ENCODE results near the gene RBM12. TPM values are rescaled to one million over a fixed set of nuclear protein-coding genes. Genes with fewer than 3 reads are reported as not detected.

RBM12 gene
- total and polyA plus RNA-seq, 8 donors: 7.9 to 147 (median 24.2) TPM

DNA sequence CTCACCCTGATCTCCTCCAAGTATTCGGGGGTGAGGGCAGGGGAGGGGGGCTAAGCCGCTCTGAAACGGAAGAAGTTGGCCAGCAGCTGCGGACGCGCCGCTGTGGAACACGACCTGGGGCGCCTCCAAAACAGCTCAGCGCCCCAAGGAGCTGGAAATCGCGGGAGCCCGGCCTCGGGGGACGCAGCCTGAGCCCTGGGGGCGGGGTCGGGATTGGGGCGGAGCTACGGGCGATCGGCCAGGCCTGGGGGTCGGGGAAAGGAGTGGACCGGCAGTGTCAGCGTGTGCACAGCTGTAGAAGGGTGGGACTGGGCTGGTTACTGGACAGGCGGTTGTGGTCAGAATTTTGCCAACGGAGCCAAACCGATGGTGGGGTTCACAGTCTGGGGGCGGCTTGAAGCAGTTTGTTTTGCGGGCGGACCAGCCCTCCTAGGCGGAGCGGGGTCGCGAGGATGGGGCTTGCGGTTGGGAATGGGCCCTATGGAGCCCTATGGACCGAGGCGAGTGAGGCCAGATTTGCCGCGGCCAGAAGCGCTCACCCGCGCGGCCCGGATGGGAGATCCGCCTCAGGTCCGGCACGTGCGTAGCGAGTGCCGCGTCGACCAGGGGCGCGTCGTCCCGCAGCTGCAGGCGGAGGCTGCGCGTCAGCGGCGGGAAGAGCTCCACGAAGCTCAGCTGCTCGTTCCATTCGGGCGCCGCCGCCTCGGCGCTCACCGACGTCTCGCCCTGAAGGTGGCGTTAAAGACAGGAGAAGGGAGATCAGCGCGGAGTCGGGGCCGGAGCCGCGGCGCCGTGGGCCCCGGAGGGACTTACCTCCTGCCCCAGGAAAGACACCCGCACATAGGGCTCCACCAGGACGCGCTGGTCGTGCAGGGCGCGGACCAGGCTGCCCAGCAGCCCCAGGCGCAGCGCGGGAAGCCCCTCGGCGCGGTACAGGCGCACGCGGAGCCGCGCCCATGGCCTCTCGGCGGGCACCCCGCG is 63.4 kb downstream of the RBM12 start:
- Histone ChIP-seq H3K27me3 (peaks cover 0 to 37% (median 12%) of the 10 kb centered on the region in 3 donors), H3K4me3 (peak overlapping the region; percentile 50 to 58 (median 54)), H3K27ac (peak overlapping the region in 3 of 5 donors; percentile 38 to 56 (median 48)), H3K9me3 (no peaks in the 10 kb centered on the region), H3K36me3 (peaks cover 0 to 10% (median 0%) of the 10 kb centered on the region in 4 donors), H3K4me1 (peaks cover 17 to 28% (median 23%) of the 10 kb centered on the region in 4 donors)
- WGBS, 5 donors: 4 to 20% (median 6%) methylated on average over 25 to 103 of the region's 103 CpGs
- peak; percentile 83 to 95 for DNase-seq
- no peak for TF ChIP-seq EP300 (IDR thresholded peaks at IDR 0.05)
- peak; percentile 6 to 74 (median 51) for TF ChIP-seq POLR2AphosphoS5 (IDR thresholded peaks at IDR 0.05)
- TF ChIP-seq POLR2A (IDR thresholded peaks at IDR 0.05): no peak
- TF ChIP-seq, protein P1, sequence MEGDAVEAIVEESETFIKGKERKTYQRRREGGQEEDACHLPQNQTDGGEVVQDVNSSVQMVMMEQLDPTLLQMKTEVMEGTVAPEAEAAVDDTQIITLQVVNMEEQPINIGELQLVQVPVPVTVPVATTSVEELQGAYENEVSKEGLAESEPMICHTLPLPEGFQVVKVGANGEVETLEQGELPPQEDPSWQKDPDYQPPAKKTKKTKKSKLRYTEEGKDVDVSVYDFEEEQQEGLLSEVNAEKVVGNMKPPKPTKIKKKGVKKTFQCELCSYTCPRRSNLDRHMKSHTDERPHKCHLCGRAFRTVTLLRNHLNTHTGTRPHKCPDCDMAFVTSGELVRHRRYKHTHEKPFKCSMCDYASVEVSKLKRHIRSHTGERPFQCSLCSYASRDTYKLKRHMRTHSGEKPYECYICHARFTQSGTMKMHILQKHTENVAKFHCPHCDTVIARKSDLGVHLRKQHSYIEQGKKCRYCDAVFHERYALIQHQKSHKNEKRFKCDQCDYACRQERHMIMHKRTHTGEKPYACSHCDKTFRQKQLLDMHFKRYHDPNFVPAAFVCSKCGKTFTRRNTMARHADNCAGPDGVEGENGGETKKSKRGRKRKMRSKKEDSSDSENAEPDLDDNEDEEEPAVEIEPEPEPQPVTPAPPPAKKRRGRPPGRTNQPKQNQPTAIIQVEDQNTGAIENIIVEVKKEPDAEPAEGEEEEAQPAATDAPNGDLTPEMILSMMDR (IDR thresholded peaks at IDR 0.05): peak in 5 of 7 experiments; percentile 11 to 57 (median 35)
- intact Hi-C loops (cut with DNase I; ENCODE audit: low total_unique reads): no loop called here

GRCh38 chr20:35600176-35600992 is 64.3 kb downstream of the RBM12 start:
- Histone ChIP-seq H3K4me3 (peak overlapping the region; percentile 50 to 58 (median 54)), H3K27me3 (peaks cover 0 to 37% (median 12%) of the 10 kb centered on the region in 3 donors), H3K9me3 (no peaks in the 10 kb centered on the region), H3K27ac (peak overlapping the region in 2 of 5 donors; percentile 48 to 56), H3K36me3 (peaks cover 0 to 10% (median 0%) of the 10 kb centered on the region in 4 donors), H3K4me1 (peaks cover 17 to 28% (median 23%) of the 10 kb centered on the region in 4 donors)
- no peak for DNase-seq
- 47 to 55% (median 53%) methylated on average over 27 to 34 of the region's 34 CpGs for WGBS, 5 donors
- intact Hi-C loops (cut with DNase I; ENCODE audit: low total_unique reads): no loop called here
- TF ChIP-seq POLR2AphosphoS5 (IDR thresholded peaks at IDR 0.05): no peak

GRCh38 chr20:35599776-35600120 is 65.0 kb downstream of the RBM12 start:
- Histone ChIP-seq H3K27me3 (peaks cover 0 to 37% (median 12%) of the 10 kb centered on the region in 3 donors), H3K9me3 (no peaks in the 10 kb centered on the region), H3K4me1 (peaks cover 17 to 28% (median 23%) of the 10 kb centered on the region in 4 donors), H3K36me3 (peaks cover 0 to 10% (median 0%) of the 10 kb centered on the region in 4 donors), H3K4me3 (no peak overlapping the region), H3K27ac (no peak overlapping the region)
- TF ChIP-seq, protein P1 (IDR thresholded peaks at IDR 0.05): no peak
- TF ChIP-seq POLR2A (IDR thresholded peaks at IDR 0.05): no peak
- no peak for TF ChIP-seq POLR2AphosphoS5 (IDR thresholded peaks at IDR 0.05)
- TF ChIP-seq EP300 (IDR thresholded peaks at IDR 0.05): no peak
- WGBS, 5 donors: 90 to 94% (median 92%) methylated on average over 7 to 9 of the region's 9 CpGs
- intact Hi-C loops (cut with DNase I; ENCODE audit: low total_unique reads): no loop called here
- DNase-seq: no peak

Small RNA genes lying within 50 kb of the gene (small RNA-seq; reads per million reads assigned to genes)
- gene RNU6-759P: 0 reads per million in 4 donors

Other genes starting within 250 kb of the RBM12 start
- under 1 TPM in 2 of 5 donors, not detected in 3; 0.18 to 0.58 TPM for gene GDF5, start 226.7 kb downstream of the RBM12 start, total RNA-seq
- under 1 TPM in 1 of 3 donors, not detected in 2; 0.33 TPM for gene GDF5, start 226.7 kb downstream of the RBM12 start, polyA plus RNA-seq
- 10 to 100 TPM in 3 of 5 donors, 1 to 10 TPM in 2; 2.9 to 51.3 (median 19.3) TPM for gene CEP250, start 209.3 kb downstream of the RBM12 start, total RNA-seq
- 1 to 10 TPM; 3.8 to 7.2 (median 6.6) TPM for gene CEP250, start 209.3 kb downstream of the RBM12 start, polyA plus RNA-seq
- not detected for gene C20orf173, start 135.2 kb downstream of the RBM12 start, total RNA-seq
- not detected for gene C20orf173, start 135.2 kb downstream of the RBM12 start, polyA plus RNA-seq
- gene ERGIC3, start 122.8 kb downstream of the RBM12 start, total RNA-seq: 100 to 1,000 TPM in 4 of 5 donors, 10 to 100 TPM in 1; 32.1 to 302 (median 241) TPM
- 100 to 1,000 TPM; 194 to 227 (median 213) TPM for gene ERGIC3, start 122.8 kb downstream of the RBM12 start, polyA plus RNA-seq
- gene SPAG4, start 49.1 kb downstream of the RBM12 start, total RNA-seq: 10 to 100 TPM in 1 of 5 donors, 1 to 10 TPM in 1, not detected in 3; 3.5 to 39.7 TPM
- 10 to 100 TPM in 1 of 3 donors, 1 to 10 TPM in 2; 2.9 to 10.5 (median 3.9) TPM for gene SPAG4, start 49.1 kb downstream of the RBM12 start, polyA plus RNA-seq
- 100 to 1,000 TPM in 2 of 5 donors, 10 to 100 TPM in 3; 67.9 to 172 (median 98.0) TPM for gene CPNE1, start within 50 bp of the RBM12 start, total RNA-seq
- 100 to 1,000 TPM in 2 of 3 donors, 10 to 100 TPM in 1; 83.6 to 137 (median 117) TPM for gene CPNE1, start within 50 bp of the RBM12 start, polyA plus RNA-seq
- gene NFS1, start 34.5 kb upstream of the RBM12 start, total RNA-seq: 10 to 100 TPM in 4 of 5 donors, under 1 TPM in 1; 0.58 to 54.2 (median 25.4) TPM
- 10 to 100 TPM; 22.0 to 27.6 (median 22.8) TPM for gene NFS1, start 34.5 kb upstream of the RBM12 start, polyA plus RNA-seq
- 100 to 1,000 TPM; 101 to 629 (median 179) TPM for gene ROMO1, start 34.5 kb upstream of the RBM12 start, total RNA-seq
- 100 to 1,000 TPM; 462 to 651 (median 513) TPM for gene ROMO1, start 34.5 kb upstream of the RBM12 start, polyA plus RNA-seq
- 100 to 1,000 TPM; 358 to 770 (median 579) TPM for gene RBM39, start 77.4 kb upstream of the RBM12 start, total RNA-seq
- gene RBM39, start 77.4 kb upstream of the RBM12 start, polyA plus RNA-seq: 100 to 1,000 TPM in 2 of 3 donors, 10 to 100 TPM in 1; 93.3 to 273 (median 119) TPM
- 100 to 1,000 TPM in 1 of 5 donors, 10 to 100 TPM in 4; 22.6 to 135 (median 58.0) TPM for gene PHF20, start 107.1 kb upstream of the RBM12 start, total RNA-seq
- gene PHF20, start 107.1 kb upstream of the RBM12 start, polyA plus RNA-seq: 10 to 100 TPM; 18.3 to 27.3 (median 20.4) TPM

Measured in stomach (tissue), 9 donors.